Spleen (tissue), 7 donors: ENCODE measurements around the gene BARX2.

Source experiments
- POLR2A ChIP-seq, 3 donors: fragments of 450-650 bp; IDR thresholded peaks; one replicate each; pipeline ENCODE4 v1.5.1; 2017; ENCODE audit warnings: antibody characterized with exemption in 3 of 3, mild to moderate bottlenecking in 1 of 3
- POLR2AphosphoS5 ChIP-seq, 3 donors: sonication (generic); formaldehyde crosslinking; IDR thresholded peaks; one replicate each; pipeline ENCODE4 v1.5.1; 2017; ENCODE audit warnings: antibody characterized with exemption in 3 of 3
- TF ChIP-seq, protein P1 (sequence below), 11 experiments: fragments of 200-600 bp in 7 of 11; fragments of 450-650 bp in 4 of 11; sonication (generic) in 4 of 11; IDR thresholded peaks in 8 of 11; conservative IDR thresholded peaks in 3 of 11; 1 replicate in 7 of 11; 2 replicates in 4 of 11; pipeline versions ENCODE4 v1.4.0 to v1.8.0; 2016 to 2021; ENCODE audit warnings: antibody characterized with exemption in 11 of 11, inconsistent platforms in 4 of 11, mild to moderate bottlenecking in 1 of 11
- donor health status: DM: no; HTN: no; CAD: no; lungs with moderate emphysema.
- donor health status: DM: no; HTN: no; CAD: no.
- donor health status: DM: no; HTN: no; CAD: no.

GRCh38 chr11:129444274-129444673 lies 68.6 kb downstream of the BARX2 start:
- TF ChIP-seq POLR2A (IDR thresholded peaks at IDR 0.05), result no peak
- TF ChIP-seq, protein P1, sequence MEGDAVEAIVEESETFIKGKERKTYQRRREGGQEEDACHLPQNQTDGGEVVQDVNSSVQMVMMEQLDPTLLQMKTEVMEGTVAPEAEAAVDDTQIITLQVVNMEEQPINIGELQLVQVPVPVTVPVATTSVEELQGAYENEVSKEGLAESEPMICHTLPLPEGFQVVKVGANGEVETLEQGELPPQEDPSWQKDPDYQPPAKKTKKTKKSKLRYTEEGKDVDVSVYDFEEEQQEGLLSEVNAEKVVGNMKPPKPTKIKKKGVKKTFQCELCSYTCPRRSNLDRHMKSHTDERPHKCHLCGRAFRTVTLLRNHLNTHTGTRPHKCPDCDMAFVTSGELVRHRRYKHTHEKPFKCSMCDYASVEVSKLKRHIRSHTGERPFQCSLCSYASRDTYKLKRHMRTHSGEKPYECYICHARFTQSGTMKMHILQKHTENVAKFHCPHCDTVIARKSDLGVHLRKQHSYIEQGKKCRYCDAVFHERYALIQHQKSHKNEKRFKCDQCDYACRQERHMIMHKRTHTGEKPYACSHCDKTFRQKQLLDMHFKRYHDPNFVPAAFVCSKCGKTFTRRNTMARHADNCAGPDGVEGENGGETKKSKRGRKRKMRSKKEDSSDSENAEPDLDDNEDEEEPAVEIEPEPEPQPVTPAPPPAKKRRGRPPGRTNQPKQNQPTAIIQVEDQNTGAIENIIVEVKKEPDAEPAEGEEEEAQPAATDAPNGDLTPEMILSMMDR (IDR thresholded peaks at IDR 0.05 in 8 of 11, conservative IDR thresholded peaks at IDR 0.05 in 3 of 11), result no peak
- no peak for TF ChIP-seq POLR2AphosphoS5 (IDR thresholded peaks at IDR 0.05)
